ENCODE results near the gene MIGA2.

- TF ChIP-seq CTCF (conservative IDR thresholded peaks at IDR 0.05; ENCODE audit: low read length) (no peak), EZH2phosphoT487 (IDR thresholded peaks at IDR 0.05; ENCODE audit: borderline replicate concordance, low read depth, low read length) (no peak)
Measured at GRCh38 chr9:129118799-129119198, 82.4 kb downstream of the MIGA2 start.

Measured in OCI-LY7 (cell line).